ENCODE measurements around the gene SUPT20H. TPM values are rescaled to one million over a fixed set of nuclear protein-coding genes. Genes with fewer than 3 reads are reported as not detected.

SUPT20H gene
- polyA plus RNA-seq, 1 donor from 2014 or later, result 89.2 TPM

- Histone ChIP-seq H3K79me2 (replicated peaks; ENCODE audit: insufficient read depth, low read length) (no peaks in the 10 kb centered on the region), H4K20me1 (ENCODE audit: insufficient read depth) (no peaks in the 10 kb centered on the region), H3K4me2 (ENCODE audit: low read length) (no peak overlapping the region), H3K36me3 (ENCODE audit: insufficient read depth, low read length) (peaks cover 37% of the 10 kb centered on the region), H3K27me3 (ENCODE audit: insufficient read depth, low read depth, low read length) (no peaks in the 10 kb centered on the region), H2AFZ (ENCODE audit: low read depth, low read length) (no peak overlapping the region), H3K4me3 (ENCODE audit: low read length) (no peak overlapping the region), H3K27ac (ENCODE audit: low read length) (no peak overlapping the region), H3F3A (ENCODE audit: insufficient read depth, low read length, poor library complexity, severe bottlenecking) (no peaks in the 10 kb centered on the region), H3K9me2 (ENCODE audit: insufficient read depth, low read length) (no peaks in the 10 kb centered on the region), H3K9me3 (ENCODE audit: low read length) (no peaks in the 10 kb centered on the region), H3K9ac (ENCODE audit: low read length) (no peak overlapping the region)
- TF ChIP-seq EP300 (conservative IDR thresholded peaks at IDR 0.05; ENCODE audit: poor library complexity, severe bottlenecking) (no peak), REST (IDR thresholded peaks at IDR 0.05; ENCODE audit: borderline replicate concordance) (no peak), MXI1 (conservative IDR thresholded peaks at IDR 0.05; ENCODE audit: poor library complexity, severe bottlenecking) (no peak), SMC3 (conservative IDR thresholded peaks at IDR 0.05; ENCODE audit: poor library complexity) (no peak), EZH2 (IDR thresholded peaks at IDR 0.05; ENCODE audit: borderline replicate concordance, insufficient read depth, low read length, poor library complexity, severe bottlenecking) (no peak), POLR2AphosphoS5 (IDR thresholded peaks at IDR 0.05) (no peak), RAD21 (conservative IDR thresholded peaks at IDR 0.05) (no peak), TAF1 (IDR thresholded peaks at IDR 0.05; ENCODE audit: low read depth) (no peak)
- TF ChIP-seq, protein P1, sequence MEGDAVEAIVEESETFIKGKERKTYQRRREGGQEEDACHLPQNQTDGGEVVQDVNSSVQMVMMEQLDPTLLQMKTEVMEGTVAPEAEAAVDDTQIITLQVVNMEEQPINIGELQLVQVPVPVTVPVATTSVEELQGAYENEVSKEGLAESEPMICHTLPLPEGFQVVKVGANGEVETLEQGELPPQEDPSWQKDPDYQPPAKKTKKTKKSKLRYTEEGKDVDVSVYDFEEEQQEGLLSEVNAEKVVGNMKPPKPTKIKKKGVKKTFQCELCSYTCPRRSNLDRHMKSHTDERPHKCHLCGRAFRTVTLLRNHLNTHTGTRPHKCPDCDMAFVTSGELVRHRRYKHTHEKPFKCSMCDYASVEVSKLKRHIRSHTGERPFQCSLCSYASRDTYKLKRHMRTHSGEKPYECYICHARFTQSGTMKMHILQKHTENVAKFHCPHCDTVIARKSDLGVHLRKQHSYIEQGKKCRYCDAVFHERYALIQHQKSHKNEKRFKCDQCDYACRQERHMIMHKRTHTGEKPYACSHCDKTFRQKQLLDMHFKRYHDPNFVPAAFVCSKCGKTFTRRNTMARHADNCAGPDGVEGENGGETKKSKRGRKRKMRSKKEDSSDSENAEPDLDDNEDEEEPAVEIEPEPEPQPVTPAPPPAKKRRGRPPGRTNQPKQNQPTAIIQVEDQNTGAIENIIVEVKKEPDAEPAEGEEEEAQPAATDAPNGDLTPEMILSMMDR (IDR thresholded peaks at IDR 0.05; ENCODE audit: poor library complexity, severe bottlenecking), result no peak
Observed at GRCh38 chr13:37014609-37015008, 44.9 kb downstream of the SUPT20H start.

- Histone ChIP-seq H2AFZ (ENCODE audit: low read depth, low read length) (no peak overlapping the region), H3F3A (ENCODE audit: insufficient read depth, low read length, poor library complexity, severe bottlenecking) (no peaks in the 10 kb centered on the region), H4K20me1 (ENCODE audit: insufficient read depth) (no peaks in the 10 kb centered on the region), H3K79me2 (replicated peaks; ENCODE audit: insufficient read depth, low read length) (no peaks in the 10 kb centered on the region), H3K4me3 (ENCODE audit: low read length) (no peak overlapping the region), H3K36me3 (ENCODE audit: insufficient read depth, low read length) (peaks cover 41% of the 10 kb centered on the region), H3K4me2 (ENCODE audit: low read length) (no peak overlapping the region), H3K27me3 (ENCODE audit: insufficient read depth, low read depth, low read length) (no peaks in the 10 kb centered on the region), H3K9me2 (ENCODE audit: insufficient read depth, low read length) (no peaks in the 10 kb centered on the region), H3K27ac (ENCODE audit: low read length) (no peak overlapping the region), H3K9ac (ENCODE audit: low read length) (no peak overlapping the region), H3K9me3 (ENCODE audit: low read length) (no peaks in the 10 kb centered on the region)
- TF ChIP-seq REST (IDR thresholded peaks at IDR 0.05; ENCODE audit: borderline replicate concordance), result no peak
- TF ChIP-seq RAD21 (conservative IDR thresholded peaks at IDR 0.05), result no peak
- TF ChIP-seq POLR2AphosphoS5 (IDR thresholded peaks at IDR 0.05), result no peak
- TF ChIP-seq EP300 (conservative IDR thresholded peaks at IDR 0.05; ENCODE audit: poor library complexity, severe bottlenecking), result no peak
- TF ChIP-seq, protein P1 (IDR thresholded peaks at IDR 0.05; ENCODE audit: poor library complexity, severe bottlenecking), result no peak
- no peak for TF ChIP-seq MXI1 (conservative IDR thresholded peaks at IDR 0.05; ENCODE audit: poor library complexity, severe bottlenecking)
- no peak for TF ChIP-seq TAF1 (IDR thresholded peaks at IDR 0.05; ENCODE audit: low read depth)
- no peak for TF ChIP-seq SMC3 (conservative IDR thresholded peaks at IDR 0.05; ENCODE audit: poor library complexity)
- TF ChIP-seq EZH2 (IDR thresholded peaks at IDR 0.05; ENCODE audit: borderline replicate concordance, insufficient read depth, low read length, poor library complexity, severe bottlenecking), result no peak
Observed at GRCh38 chr13:37011788-37012187, 47.7 kb downstream of the SUPT20H start.

Data from neural cell (in vitro differentiated cells).